ENCODE data around the gene KCNA10. TPM values are rescaled to one million over a fixed set of nuclear protein-coding genes. Genes with fewer than 3 reads are reported as not detected.

The KCNA10 gene
- total RNA-seq, 1 donor from 2014 or later: not detected

DNA sequence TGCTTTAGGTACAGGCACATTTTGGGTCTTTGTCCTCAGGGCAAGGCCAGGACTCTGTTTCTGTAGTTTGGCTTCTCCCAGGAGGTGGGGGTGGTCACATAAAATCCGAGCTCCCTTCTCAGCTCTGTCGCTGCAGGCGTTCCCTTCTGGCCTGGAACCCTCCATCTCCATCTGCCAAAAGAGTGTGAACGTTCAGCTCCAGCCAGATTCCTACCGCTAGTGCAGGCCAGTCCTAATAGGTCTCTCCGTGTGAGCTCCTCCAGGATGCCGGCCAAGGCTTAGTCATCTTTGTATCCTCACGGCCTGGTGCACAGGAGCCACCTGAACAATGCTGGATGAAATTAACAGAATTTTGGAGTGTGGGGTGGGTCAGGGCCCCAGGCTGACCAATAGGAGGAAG, 19.9 kb upstream of the KCNA10 start:
- H3K9me3 Mint-ChIP-seq (ENCODE audit: unreplicated experiment): no peaks in the 10 kb centered on the region
- no peak overlapping the region for H3K27ac Mint-ChIP-seq (ENCODE audit: unreplicated experiment)
- H3K36me3 Mint-ChIP-seq (ENCODE audit: unreplicated experiment): no peaks in the 10 kb centered on the region
- TF ChIP-seq, protein P1, sequence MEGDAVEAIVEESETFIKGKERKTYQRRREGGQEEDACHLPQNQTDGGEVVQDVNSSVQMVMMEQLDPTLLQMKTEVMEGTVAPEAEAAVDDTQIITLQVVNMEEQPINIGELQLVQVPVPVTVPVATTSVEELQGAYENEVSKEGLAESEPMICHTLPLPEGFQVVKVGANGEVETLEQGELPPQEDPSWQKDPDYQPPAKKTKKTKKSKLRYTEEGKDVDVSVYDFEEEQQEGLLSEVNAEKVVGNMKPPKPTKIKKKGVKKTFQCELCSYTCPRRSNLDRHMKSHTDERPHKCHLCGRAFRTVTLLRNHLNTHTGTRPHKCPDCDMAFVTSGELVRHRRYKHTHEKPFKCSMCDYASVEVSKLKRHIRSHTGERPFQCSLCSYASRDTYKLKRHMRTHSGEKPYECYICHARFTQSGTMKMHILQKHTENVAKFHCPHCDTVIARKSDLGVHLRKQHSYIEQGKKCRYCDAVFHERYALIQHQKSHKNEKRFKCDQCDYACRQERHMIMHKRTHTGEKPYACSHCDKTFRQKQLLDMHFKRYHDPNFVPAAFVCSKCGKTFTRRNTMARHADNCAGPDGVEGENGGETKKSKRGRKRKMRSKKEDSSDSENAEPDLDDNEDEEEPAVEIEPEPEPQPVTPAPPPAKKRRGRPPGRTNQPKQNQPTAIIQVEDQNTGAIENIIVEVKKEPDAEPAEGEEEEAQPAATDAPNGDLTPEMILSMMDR (IDR thresholded peaks at IDR 0.05): no peak
- H3K4me1 Mint-ChIP-seq (ENCODE audit: unreplicated experiment): no peaks in the 10 kb centered on the region
- no peak for DNase-seq (ENCODE audit: extremely low spot score, unreplicated experiment)
- H3K4me3 Mint-ChIP-seq (ENCODE audit: unreplicated experiment): no peak overlapping the region
- H3K27me3 Mint-ChIP-seq (ENCODE audit: unreplicated experiment): peaks cover 2% of the 10 kb centered on the region

GRCh38 chr1:110538075-110538474, 19.1 kb upstream of the KCNA10 start:
- no peaks in the 10 kb centered on the region for H3K4me1 Mint-ChIP-seq (ENCODE audit: unreplicated experiment)
- no peak overlapping the region for H3K27ac Mint-ChIP-seq (ENCODE audit: unreplicated experiment)
- no peak overlapping the region for H3K4me3 Mint-ChIP-seq (ENCODE audit: unreplicated experiment)
- H3K9me3 Mint-ChIP-seq (ENCODE audit: unreplicated experiment): no peaks in the 10 kb centered on the region
- TF ChIP-seq, protein P1 (IDR thresholded peaks at IDR 0.05): no peak
- H3K27me3 Mint-ChIP-seq (ENCODE audit: unreplicated experiment): peaks cover 2% of the 10 kb centered on the region
- H3K36me3 Mint-ChIP-seq (ENCODE audit: unreplicated experiment): no peaks in the 10 kb centered on the region
- no peak for DNase-seq (ENCODE audit: extremely low spot score, unreplicated experiment)

- Mint-ChIP-seq H3K4me1 (ENCODE audit: unreplicated experiment) (no peaks in the 10 kb centered on the region), H3K4me3 (ENCODE audit: unreplicated experiment) (no peak overlapping the region), H3K9me3 (ENCODE audit: unreplicated experiment) (no peaks in the 10 kb centered on the region), H3K27ac (ENCODE audit: unreplicated experiment) (no peak overlapping the region), H3K36me3 (ENCODE audit: unreplicated experiment) (no peaks in the 10 kb centered on the region), H3K27me3 (ENCODE audit: unreplicated experiment) (peaks cover 8% of the 10 kb centered on the region)
- DNase-seq (ENCODE audit: extremely low spot score, unreplicated experiment): no peak
- TF ChIP-seq, protein P1 (IDR thresholded peaks at IDR 0.05): no peak
Measured at GRCh38 chr1:110535985-110536384, 17.0 kb upstream of the KCNA10 start.

DNA sequence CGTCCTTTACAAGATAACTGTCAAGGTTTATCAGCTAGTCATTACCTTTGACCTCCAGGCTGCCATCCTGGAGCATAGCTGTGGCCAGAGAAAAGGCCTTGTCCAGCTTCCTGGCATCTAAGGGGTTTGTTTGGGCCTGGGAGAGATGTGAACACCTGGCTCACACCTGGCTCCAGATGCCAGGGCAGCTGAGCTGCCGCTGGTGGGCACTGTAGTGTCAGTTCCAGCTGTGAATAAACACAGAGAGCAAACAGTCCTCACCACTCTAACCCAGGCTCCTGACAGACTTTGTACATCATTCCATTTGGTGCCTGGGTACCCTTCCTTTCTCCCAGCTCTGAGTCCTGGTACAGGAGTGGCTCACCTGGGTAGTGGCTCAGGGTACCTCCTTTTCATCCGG, 14.3 kb upstream of the KCNA10 start:
- TF ChIP-seq, protein P1 (IDR thresholded peaks at IDR 0.05): no peak
- no peak overlapping the region for H3K4me3 Mint-ChIP-seq (ENCODE audit: unreplicated experiment)
- no peaks in the 10 kb centered on the region for H3K4me1 Mint-ChIP-seq (ENCODE audit: unreplicated experiment)
- H3K9me3 Mint-ChIP-seq (ENCODE audit: unreplicated experiment): no peaks in the 10 kb centered on the region
- no peak overlapping the region for H3K27ac Mint-ChIP-seq (ENCODE audit: unreplicated experiment)
- H3K27me3 Mint-ChIP-seq (ENCODE audit: unreplicated experiment): peaks cover 12% of the 10 kb centered on the region
- DNase-seq (ENCODE audit: extremely low spot score, unreplicated experiment): no peak
- no peaks in the 10 kb centered on the region for H3K36me3 Mint-ChIP-seq (ENCODE audit: unreplicated experiment)

DNA sequence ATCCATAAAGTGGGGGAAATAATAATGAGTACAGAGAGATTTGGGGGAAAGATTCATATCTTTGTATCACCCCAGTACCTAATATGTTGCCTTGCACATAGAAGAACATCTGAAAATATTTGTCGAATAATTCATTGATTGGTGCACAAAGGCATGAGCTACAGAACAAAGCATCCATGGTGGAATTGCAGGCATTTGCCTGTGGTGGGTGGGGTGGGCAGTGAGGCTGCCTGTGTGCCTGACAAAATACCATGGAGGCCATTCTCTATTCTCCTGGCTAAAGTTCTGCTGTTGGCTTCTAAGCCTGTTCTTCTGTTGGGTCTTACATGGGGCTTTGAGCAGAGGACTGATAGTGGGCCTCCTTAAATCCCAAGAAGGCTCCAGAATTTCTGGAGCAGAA, 10.0 kb upstream of the KCNA10 start:
- TF ChIP-seq, protein P1 (IDR thresholded peaks at IDR 0.05): no peak
- Mint-ChIP-seq H3K4me3 (ENCODE audit: unreplicated experiment) (no peak overlapping the region), H3K27ac (ENCODE audit: unreplicated experiment) (no peak overlapping the region), H3K27me3 (ENCODE audit: unreplicated experiment) (peaks cover 33% of the 10 kb centered on the region), H3K9me3 (ENCODE audit: unreplicated experiment) (no peaks in the 10 kb centered on the region), H3K4me1 (ENCODE audit: unreplicated experiment) (no peaks in the 10 kb centered on the region), H3K36me3 (ENCODE audit: unreplicated experiment) (no peaks in the 10 kb centered on the region)
- DNase-seq (ENCODE audit: extremely low spot score, unreplicated experiment): no peak

Measured in osteocyte (in vitro differentiated cells).